Umbilical cord (tissue), 2 donors: ENCODE results near the gene RP9. TPM values are rescaled to one million over a fixed set of nuclear protein-coding genes. Genes with fewer than 3 reads are reported as not detected.
"Not testable (repeated sequence)": the region's sequence is repeated elsewhere in the genome, so short reads cannot be mapped to it uniquely, and the experiment has no call there.

ENCODE experiments used
- DNase-seq: peaks from one replicate; pipeline ENCODE4 v3.0.0-alpha.2; 2015; ENCODE audit warnings: low spot score
- total RNA-seq: library from RNA; depleted of rRNA; stranded (reverse); fragments of >200 nt; gene quantifications from one replicate; pipeline ENCODE4 v1.2.3, GENCODE V29; 2014; ENCODE audit warnings: low replicate concordance; ENCODE audit not compliant: insufficient read depth

The RP9 gene
- total RNA-seq, 1 donor from 2014 or later: not detected

GRCh38 chr7:33101906-33102305, 7.3 kb downstream of the RP9 start:
- DNase-seq: no peak

DNA sequence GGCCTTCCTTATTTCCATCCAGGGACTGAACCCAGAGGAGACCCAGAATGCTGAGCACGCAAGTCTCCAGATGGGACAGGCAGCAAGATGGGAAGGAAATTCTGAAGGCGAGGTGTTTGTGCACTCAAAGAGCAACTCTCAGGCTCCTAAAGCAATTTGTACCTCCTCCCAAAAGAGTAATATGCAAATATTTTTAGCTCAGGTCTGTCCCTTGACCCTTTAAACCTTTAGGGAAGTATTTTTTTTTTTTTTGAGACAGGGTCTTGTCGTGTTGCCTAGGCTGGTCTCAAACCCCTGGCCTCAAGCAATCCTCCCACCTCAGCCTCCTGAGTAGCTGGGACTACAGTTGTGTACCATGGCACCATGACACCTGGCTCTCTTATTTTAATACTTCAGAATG, 8.4 kb downstream of the RP9 start:
- no peak for DNase-seq

GRCh38 chr7:33099154-33099940, 9.9 kb downstream of the RP9 start:
- DNase-seq: no peak

GRCh38 chr7:33094745-33095275, 14.4 kb downstream of the RP9 start:
- not testable (repeated sequence) for DNase-seq

DNA sequence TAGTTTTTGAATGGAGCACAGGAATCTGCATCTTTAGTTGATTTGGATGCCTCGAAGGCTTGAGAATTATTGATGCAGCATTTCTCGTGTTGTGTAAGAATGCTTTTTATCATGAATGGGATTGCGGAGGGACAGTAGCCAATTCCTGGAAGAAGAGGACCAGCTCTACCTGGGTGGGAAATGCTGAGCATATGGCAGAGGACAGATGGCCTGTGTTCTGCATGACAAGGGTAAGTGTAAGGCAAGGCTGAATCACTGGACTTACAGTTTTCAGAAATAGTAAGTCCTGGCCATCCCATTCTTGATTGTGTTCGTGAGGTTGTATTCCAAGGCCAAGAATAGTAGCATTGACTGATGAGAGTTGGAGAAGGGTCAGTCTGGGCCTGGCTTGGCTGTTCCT, 15.9 kb downstream of the RP9 start:
- DNase-seq: no peak

DNA sequence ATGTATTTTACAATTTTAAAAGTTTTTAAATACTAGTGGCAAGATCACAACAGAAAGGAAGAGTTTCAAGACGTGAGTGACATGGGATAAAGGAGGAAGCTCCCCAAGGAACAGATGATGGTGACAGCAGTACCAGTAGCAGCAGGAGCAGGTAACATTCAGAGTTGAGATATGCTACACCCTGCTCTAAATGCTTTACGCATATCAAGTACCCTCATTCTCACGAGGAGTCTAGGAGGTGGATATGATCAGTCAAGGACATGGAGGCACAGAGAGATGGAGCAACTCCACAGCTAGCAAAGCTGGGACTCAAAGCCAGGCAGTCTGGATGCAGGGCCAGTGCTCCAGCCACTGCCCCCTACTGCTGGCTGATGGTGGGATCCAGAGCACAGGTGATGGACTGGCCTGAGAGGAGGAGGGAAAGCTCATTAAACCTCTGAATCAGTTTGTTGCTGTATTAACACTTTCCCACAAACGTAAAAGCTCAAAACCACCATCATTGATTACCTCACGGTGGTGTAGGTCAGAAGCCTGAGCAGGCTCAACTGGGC, 17.5 kb downstream of the RP9 start:
- no peak for DNase-seq

DNA sequence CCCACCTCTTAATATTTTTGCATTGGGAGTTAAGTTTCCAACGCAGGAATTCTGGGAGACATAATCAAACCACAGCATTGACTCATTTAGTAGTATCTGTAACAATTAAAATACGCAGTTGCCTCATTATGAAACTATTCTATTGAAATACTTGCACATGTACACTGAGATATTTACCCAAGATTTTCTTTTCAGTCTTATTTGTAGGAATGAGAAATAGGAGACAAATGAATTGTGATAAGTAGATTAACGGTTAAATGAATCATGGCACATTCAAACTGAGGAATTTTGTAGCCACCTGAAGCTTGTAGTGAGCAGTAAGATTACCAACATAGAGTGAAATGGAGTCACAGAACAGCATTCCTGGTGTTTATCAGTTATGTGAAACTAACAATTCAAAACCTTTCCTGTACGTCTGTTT, 18.1 kb downstream of the RP9 start:
- no peak for DNase-seq

GRCh38 chr7:33089142-33089541, 20.1 kb downstream of the RP9 start:
- DNase-seq: no peak

DNA sequence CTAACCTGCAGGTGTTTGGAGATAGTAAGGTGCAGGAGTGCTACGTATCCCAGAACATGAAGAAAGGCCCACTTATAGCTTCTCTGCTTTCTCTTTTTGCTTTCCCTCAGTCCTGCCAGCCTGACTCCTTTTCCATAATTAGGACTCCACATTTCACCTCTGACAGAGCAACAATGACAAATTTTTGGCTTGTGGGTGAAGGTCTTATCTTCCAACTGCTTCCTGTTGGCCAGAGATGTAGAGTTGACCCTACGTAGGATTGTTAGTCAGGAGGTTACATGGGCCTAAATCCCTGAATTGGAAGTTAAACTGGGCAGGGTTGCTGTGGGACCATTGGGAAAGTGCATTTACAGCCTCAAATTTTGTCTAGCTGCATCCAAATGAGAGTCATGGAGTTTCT, 21.3 kb downstream of the RP9 start:
- no peak for DNase-seq

DNA sequence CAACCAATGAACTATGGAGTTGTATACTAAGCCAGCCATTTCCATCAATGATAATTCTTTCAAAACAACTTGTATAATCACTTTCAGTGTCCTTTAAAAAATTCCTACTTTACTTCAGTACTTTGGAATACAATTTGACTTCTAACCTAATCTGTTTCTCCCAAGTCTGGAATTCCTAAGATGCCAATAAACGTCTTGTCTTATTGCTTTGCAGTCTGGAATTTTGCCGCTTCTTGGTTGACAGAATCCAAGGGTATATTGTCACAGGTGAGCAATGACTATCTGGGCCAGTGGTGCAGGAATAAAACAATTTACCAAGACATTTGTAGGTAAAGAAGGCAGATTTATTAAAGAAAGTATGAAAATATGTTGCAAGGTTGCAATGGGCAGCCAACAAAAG, 21.8 kb downstream of the RP9 start:
- no peak for DNase-seq

DNA sequence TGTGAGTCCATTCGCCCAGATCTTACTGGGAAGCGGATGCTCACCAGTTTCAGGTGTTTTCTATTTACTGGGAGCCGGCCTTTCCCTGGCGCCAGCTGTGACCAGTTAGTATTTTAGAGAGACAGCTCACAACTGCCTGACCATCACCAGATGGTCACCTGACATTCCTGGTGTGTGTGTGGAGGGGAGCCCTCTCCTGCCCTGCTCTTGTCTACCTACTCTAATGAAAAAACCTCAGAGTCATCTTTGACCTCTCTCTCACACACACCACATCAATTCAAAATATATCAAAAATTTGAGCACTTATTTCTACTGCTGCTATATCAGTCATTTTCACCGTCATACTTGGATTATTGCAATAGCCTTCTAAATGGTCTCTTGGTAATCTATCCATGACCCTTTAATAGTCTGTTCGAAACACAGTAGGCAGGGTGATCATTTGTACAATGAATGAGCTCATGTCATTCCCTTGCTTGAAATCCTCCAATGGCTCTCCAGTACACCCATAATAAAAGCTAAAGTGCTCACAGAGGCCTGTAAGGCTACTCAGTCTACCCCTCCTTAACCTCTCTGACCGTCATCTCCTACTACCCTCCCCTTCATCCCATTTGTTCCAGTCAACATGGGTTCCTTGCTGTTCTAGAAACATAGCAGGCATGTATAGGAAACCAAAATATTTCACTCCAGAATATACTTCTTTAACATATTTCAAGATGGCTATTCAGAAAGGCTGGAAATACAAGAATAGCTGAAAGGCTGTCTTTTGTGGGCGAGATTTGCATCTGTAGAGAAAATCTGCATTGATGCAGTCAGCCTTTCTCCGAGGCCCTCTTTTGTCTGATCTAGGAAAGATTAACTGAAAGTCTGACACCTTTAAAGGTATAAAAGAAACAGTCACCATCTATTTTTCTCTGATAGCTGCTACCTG, 29.2 kb downstream of the RP9 start:
- DNase-seq: no peak

- DNase-seq: no peak
These were observed 30.1 kb downstream of the RP9 start for GRCh38 chr7:33079096-33079495.

GRCh38 chr7:33076737-33077136, 32.5 kb downstream of the RP9 start:
- no peak for DNase-seq

GRCh38 chr7:33075818-33076518, 33.2 kb downstream of the RP9 start:
- no peak for DNase-seq

GRCh38 chr7:33073243-33073642, 36.0 kb downstream of the RP9 start:
- no peak for DNase-seq

DNA sequence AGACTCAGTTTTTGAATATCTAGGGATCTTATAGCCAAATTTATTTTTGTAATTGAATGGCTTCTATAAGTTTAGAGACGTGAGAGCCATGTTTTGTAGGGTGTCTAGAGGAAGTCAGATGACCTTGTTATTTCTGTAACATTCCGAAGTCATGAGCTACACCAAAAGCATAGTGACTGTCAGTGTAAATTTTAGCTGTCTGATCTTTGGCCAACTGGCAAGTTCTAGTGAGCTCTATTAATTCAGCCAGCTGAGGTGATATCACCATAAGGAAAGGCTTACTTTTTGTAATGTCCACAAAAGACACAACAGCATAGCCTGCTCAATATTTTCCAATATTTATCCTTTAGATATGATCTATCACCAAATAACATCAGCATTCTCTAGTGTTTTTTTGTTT, 36.7 kb downstream of the RP9 start:
- peak; percentile 58 for DNase-seq

- DNase-seq: no peak
These were observed 38.4 kb downstream of the RP9 start for GRCh38 chr7:33070831-33071230.

- DNase-seq: no peak
These were observed 38.9 kb downstream of the RP9 start for GRCh38 chr7:33070277-33070676.

DNA sequence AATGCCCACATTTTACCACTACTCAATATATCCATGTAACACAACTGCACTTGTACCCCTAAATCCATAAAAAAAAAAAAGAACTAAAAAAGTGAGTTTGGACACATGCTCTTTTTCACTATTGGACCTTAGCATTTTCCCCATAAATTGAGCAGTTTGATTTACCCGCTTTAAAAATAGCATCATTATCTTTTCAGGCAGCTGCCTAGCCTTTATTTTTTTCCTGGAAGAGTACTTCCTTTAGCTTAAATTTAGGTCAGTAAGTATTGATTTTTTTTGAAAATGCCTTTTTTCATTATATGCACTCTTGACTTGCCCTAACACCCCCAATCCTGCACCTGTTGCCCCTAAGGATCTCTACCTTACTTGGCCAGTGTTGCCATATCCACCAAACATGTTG, 41.3 kb downstream of the RP9 start:
- DNase-seq: no peak

DNA sequence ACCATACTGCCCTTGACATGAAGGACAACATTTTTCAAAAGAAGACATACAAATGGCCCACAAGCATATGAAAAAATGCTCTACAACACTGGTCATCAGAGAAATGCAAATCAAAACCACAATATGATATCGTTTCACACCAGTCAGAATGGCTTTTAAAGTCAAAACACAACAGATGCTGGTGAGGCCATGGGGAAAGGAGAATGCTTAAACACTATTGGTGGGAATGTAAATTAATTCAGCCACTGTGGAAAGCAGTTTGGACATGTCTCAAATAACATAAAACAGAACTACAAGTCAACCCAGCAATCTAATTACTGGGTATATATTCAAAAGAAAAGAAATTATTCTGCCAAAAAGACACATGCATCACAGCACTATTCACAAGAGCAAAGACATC, 42.4 kb downstream of the RP9 start:
- no peak for DNase-seq

DNA sequence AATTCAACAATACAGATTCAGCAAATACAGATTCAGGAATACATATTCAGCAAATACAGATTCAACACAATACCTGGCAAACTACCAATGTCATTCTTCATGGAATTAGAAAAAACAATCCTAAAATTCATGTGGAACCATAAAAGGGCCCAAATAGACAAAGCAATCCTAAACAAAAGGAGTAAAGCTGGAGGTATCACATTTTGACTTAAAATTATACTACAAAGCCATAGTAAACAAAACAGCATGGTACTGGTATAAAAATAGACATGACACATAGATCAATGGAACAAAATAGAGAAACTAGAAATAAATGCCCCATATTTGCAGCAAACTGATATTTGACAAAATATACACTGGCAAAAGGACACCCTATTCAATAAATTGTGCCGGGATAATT, 43.2 kb downstream of the RP9 start:
- DNase-seq: no peak
